ENCODE data around the gene TYROBP.
"Not testable (repeated sequence)": the region's sequence is repeated elsewhere in the genome, so short reads cannot be mapped to it uniquely, and the experiment has no call there.

Gene TYROBP

DNA sequence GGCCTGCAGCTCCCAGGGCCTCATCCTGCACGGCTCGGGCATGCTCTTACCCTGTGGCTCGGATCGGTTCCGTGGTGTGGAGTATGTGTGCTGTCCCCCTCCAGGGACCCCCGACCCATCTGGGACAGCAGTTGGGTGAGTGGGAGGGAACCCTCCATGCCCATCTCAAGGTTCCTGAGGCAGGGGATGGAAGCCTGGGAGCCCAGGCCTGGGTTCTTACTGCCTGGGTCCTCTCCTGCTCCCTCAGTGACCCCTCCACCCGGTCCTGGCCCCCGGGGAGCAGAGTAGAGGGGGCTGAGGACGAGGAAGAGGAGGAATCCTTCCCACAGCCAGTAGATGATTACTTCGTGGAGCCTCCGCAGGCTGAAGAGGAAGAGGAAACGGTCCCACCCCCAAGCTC lies 36.5 kb downstream of the TYROBP start:
- DNase-seq (ENCODE audit: low read depth in 3 of 3) = no peak

DNA sequence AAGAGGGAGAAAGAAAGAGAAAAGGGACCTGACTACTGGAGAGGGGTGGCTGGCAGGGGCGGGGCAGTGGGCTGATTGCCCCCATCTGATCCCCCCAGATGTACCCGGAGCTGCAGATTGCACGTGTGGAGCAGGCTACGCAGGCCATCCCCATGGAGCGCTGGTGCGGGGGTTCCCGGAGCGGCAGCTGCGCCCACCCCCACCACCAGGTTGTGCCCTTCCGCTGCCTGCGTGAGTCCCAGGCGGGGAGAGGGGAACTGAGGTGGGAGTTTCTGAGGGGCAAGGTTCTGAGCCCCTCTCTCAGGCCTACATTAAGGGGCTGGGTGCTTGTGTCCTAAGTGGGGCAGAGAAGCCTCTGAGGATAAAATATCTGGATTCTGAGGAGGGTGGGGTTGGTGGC lies 37.3 kb downstream of the TYROBP start:
- no peak for DNase-seq (ENCODE audit: low read depth in 3 of 3)

- DNase-seq (ENCODE audit: low read depth in 3 of 3) = not testable (repeated sequence)
Observed at GRCh38 chr19:35870124-35870736, 37.9 kb downstream of the TYROBP start.

GRCh38 chr19:35869327-35870123 lies 38.6 kb downstream of the TYROBP start:
- peak; percentile 47 to 68 (median 65) for DNase-seq (ENCODE audit: low read depth in 3 of 3)

- no peak for DNase-seq (ENCODE audit: low read depth in 3 of 3)
Observed at GRCh38 chr19:35868823-35869326, 39.2 kb downstream of the TYROBP start.

DNA sequence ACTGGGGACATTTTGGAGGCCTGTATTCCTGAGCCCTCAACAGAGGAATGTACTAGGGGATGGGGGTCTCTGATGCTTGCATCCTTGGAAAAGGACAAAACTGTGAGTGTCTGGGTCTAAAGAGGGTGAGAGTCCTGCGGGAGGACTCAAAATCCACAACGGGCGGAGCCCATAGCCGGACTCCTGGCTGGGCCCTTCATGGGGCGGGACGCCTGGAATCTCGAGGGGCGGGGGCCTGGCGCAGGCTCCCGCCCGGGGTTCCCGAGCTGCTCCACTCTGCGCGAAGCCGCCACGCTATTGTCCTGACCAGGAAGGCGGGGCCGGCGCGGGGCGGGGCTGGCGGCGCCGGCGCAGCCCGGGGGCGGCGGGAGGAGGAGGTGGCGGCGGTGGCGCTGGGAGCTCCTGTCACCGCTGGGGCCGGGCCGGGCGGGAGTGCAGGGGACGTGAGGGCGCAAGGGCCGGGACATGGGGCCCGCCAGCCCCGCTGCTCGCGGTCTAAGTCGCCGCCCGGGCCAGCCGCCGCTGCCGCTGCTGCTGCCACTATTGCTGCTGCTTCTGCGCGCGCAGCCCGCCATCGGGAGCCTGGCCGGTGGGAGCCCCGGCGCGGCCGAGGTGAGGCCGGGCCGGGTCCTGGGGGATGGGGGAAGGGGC lies 39.8 kb downstream of the TYROBP start, which contains the start of gene APLP1:
TSS of gene APLP1 (plus strand) at position 403 of the 651 bp plus-strand sequence. CDS start at position 466, 63 bp downstream.
- peak; percentile 52 to 64 (median 55) for DNase-seq (ENCODE audit: low read depth in 3 of 3)

DNA sequence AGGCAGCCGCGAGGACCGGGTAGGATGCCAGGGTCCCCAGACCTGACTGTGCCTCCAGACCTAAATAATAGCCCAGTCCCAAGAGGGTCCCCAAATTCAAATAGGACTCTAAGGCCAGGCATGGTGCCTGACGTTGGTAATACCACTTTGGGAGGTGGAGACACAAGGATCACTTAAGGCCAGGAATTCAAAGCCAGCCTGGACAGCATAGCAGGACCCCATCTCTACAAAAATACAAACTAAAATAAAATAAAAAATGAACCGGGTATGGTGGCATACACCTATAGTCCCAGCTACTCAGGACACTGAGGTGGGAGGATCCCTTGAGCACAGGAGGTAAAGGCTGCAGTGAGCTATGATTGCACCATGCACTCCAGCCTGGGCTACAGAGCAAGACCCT lies 45.1 kb downstream of the TYROBP start:
- no peak for DNase-seq (ENCODE audit: low read depth in 3 of 3)

DNA sequence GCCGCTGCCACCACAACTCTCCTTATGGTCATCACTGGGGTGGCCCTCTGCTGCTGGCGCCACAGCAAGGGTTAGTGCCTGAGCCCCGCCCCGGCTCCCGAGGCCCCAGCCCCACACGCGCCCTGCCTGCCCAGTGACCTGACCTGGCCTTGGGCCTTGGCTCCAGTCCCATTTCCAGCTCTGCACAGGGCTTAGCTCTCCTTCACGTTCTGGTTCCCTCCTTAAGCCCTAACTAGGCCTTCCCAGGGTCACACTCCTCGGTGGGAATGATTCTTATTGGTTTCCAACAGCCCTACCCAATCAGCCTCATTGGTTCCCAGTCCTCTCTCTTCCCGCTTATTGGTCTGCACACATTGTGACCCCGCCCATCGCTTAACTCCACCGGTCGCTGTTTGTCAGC lies 45.6 kb downstream of the TYROBP start:
- no peak for DNase-seq (ENCODE audit: low read depth in 3 of 3)

DNA sequence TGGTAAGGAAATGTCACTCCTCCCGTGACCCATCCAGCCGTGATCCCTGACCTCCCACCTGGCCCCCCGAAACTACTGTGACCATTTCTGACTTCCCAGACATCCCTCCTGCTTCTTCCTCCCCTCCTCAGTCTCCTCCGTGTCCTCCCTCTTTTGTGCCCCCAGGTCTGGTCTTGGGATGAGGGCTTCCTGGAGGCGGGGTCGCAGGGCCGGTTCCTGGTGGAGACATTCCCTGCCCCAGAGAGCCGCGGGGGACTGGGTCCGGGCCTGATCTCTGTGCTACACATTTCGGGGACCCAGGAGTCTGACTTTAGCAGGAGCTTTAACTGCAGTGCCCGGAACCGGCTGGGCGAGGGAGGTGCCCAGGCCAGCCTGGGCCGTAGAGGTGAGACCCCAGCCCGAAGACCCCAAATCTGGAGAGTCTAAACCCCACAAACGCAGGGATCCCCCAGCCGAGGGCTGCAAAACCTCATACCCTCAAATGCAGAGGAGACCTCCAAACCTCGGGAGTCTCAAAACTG lies 46.4 kb downstream of the TYROBP start:
- DNase-seq (ENCODE audit: low read depth in 3 of 3) = no peak

- DNase-seq (ENCODE audit: low read depth in 3 of 3) = no peak
Observed at GRCh38 chr19:35860818-35861639, 47.1 kb downstream of the TYROBP start.

DNA sequence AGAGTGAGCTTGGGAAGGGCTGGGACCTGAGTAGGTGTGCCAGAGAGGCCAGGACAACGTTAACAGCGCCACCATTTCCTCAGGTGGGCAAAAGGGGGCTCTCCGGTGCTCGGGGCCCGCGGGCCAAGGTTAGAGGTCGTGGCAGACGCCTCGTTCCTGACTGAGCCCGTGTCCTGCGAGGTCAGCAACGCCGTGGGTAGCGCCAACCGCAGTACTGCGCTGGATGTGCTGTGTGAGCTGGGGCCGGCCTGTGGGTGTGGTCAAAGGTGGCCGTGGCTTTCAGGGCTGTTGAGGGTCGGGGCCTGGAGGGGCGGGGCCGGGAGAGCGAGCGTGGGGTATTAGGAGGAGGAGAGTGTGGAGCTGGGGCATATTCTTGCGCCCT lies 47.7 kb downstream of the TYROBP start:
- no peak for DNase-seq (ENCODE audit: low read depth in 3 of 3)

DNA sequence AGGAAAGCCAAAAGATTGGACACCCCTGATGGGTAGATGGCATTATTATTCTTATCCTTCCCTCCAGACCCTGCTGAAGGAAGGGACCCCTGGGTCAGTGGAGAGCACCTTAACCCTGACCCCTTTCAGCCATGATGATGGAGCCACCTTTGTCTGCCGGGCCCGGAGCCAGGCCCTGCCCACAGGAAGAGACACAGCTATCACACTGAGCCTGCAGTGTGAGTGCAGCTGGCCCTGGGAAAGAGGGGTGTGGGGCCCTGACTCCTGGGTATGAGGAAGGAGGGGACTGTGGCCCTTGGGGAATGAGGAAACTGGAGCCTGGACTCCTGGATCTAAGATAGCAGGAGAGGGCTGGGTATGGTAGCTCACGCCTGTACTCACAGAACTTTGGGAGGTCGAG lies 48.7 kb downstream of the TYROBP start:
- no peak for DNase-seq (ENCODE audit: low read depth in 3 of 3)

- no peak for DNase-seq (ENCODE audit: low read depth in 3 of 3)
Observed at GRCh38 chr19:35858311-35858710, 49.8 kb downstream of the TYROBP start.

DNA sequence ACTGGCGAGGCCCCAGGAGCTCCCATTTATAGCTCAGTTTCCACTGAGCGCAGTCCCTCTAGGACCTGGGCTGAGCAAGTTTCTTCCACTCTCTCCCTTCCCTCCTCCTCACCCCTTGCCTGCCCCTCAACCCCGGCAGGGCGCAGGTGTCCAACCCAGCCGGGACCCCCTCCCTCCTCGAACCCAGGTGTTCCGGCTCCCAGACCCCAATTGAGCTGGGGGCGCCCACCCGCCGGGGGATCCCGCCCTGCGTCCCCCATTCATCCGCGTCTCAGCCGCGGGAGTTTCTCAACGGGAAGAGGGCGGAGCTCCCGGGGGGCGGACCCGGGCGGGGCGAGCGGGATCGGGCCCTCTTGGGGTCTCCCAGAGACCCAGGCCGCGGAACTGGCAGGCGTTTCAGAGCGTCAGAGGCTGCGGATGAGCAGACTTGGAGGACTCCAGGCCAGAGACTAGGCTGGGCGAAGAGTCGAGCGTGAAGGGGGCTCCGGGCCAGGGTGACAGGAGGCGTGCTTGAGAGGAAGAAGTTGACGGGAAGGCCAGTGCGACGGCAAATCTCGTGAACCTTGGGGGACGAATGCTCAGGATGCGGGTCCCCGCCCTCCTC lies 51.4 kb downstream of the TYROBP start, which contains the start of gene KIRREL2:
TSS of gene KIRREL2 (plus strand) at position 366 of the 604 bp plus-strand sequence. CDS start at position 575, 209 bp downstream.
- DNase-seq (ENCODE audit: low read depth in 3 of 3) = no peak

Data from stimulated activated CD4-positive, alpha-beta T cell treated with anti-CD3 and anti-CD28 coated beads, TNF-alpha, amount 100 ng/mL, for 4 hours (primary cell).